Measurements from ENCODE around the gene FRY.
"Not testable (repeated sequence)": the region's sequence is repeated elsewhere in the genome, so short reads cannot be mapped to it uniquely, and the experiment has no call there.

The FRY gene

DNA sequence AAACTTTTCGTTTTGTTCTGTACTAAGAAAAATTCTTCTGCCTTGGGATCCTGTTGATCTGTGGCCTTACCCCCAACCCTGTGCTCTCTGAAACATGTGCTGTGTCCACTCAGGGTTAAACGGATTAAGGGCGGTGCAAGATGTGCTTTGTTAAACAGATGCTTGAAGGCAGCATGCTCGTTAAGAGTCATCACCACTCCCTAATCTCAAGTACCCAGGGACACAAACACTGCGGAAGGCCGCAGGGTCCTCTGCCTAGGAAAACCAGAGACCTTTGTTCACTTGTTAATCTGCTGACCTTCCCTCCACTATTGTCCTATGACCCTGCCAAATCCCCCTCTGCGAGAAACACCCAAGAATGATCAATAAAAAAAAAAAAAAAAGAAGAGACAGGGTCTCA, 30.8 kb upstream of the FRY start:
- not testable (repeated sequence) for H3K9me3 ChIP-seq (ENCODE audit: low read length); H3K4me3 ChIP-seq (ENCODE audit: low read depth in 1 of 2, low read length in 2 of 2); H3K36me3 ChIP-seq (ENCODE audit: insufficient read depth, low read length); H3K27ac ChIP-seq (ENCODE audit: low read depth, low read length); H3K9ac ChIP-seq (ENCODE audit: low read length); H3K27me3 ChIP-seq (ENCODE audit: control insufficient read depth in 1 of 2, insufficient read depth in 2 of 2, low read length in 2 of 2); H3K4me1 ChIP-seq (ENCODE audit: insufficient read depth, low read length)

DNA sequence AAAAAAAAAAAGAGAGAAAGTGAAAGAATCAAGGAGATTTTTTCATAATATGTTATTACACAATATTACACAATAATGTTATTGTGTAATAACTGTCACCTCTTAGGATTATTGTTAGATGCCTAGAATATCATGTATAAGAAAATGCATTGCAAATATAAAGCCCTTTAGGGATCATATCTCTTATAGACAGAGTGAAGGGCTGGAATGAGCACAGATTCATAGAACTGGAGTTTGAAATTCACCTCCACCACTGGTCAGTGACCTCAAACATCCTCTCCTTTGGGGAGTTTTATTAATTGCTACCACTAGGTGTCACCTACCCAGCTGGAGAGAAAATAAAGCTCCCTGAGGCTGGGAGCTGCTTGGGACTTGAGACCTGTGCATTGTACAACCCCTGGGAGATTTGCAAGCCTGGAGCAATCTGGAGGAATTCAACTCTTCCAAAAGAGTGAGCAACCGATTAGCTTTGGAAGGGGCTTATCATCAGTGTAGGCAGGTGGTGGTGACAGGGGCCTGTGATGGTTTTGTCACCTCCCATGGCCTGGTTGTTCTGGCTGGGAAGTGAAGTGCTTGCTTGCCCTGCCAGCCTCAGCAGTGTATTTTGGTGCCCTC, 30.3 kb upstream of the FRY start:
- no peaks in the 10 kb centered on the region for H3K36me3 ChIP-seq (ENCODE audit: insufficient read depth, low read length)
- no peaks in the 10 kb centered on the region for H3K9me3 ChIP-seq (ENCODE audit: low read length)
- no peaks in the 10 kb centered on the region for H3K27me3 ChIP-seq (ENCODE audit: control insufficient read depth in 1 of 2, insufficient read depth in 2 of 2, low read length in 2 of 2)
- no peak overlapping the region for H3K27ac ChIP-seq (ENCODE audit: low read depth, low read length)
- H3K4me1 ChIP-seq (ENCODE audit: insufficient read depth, low read length) = no peaks in the 10 kb centered on the region
- no peak overlapping the region for H3K9ac ChIP-seq (ENCODE audit: low read length)
- no peak overlapping the region for H3K4me3 ChIP-seq (ENCODE audit: low read depth in 1 of 2, low read length in 2 of 2)

DNA sequence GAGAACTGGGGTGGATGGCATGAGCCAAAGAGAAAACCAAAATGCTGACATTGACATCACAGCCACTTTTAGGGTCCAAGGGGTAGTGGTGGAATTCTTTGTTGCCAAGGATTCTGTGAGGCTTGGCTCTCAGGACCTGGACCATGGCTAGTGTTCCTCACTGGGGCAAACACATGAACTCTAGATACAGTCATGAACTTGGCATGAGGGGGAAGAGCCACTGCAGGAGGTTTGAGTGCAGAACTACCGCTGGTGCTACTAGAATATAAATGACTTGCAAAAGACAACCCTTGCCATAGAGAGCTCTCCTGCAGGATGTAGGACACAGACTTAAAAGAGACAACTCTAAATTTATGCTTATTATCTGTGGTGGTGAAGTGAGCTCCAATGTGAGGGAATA, 29.8 kb upstream of the FRY start:
- H3K4me1 ChIP-seq (ENCODE audit: insufficient read depth, low read length) = no peaks in the 10 kb centered on the region
- H3K4me3 ChIP-seq (ENCODE audit: low read depth in 1 of 2, low read length in 2 of 2) = no peak overlapping the region
- H3K9ac ChIP-seq (ENCODE audit: low read length) = no peak overlapping the region
- no peaks in the 10 kb centered on the region for H3K9me3 ChIP-seq (ENCODE audit: low read length)
- H3K27me3 ChIP-seq (ENCODE audit: control insufficient read depth in 1 of 2, insufficient read depth in 2 of 2, low read length in 2 of 2) = no peaks in the 10 kb centered on the region
- H3K36me3 ChIP-seq (ENCODE audit: insufficient read depth, low read length) = no peaks in the 10 kb centered on the region
- no peak overlapping the region for H3K27ac ChIP-seq (ENCODE audit: low read depth, low read length)

DNA sequence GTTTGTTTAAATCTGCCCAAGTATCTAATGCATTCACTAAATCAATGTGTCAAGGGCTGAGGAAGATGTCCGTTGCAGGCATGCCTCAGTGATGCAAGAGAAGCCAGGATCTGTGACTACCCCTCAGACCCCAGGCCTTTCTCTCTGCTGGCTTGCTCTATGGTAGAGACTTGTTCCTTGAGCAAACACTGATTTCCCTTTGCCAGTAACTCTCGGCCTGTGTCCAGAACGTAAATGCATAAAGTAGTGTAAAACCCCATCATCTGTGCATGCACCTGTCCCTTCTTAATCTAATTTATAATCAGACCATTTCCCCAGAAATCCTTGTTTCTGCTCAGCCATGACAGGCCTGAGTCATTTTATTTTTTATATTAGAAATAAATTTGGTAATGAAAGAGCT, 28.7 kb upstream of the FRY start:
- H3K9me3 ChIP-seq (ENCODE audit: low read length) = no peaks in the 10 kb centered on the region
- H3K27me3 ChIP-seq (ENCODE audit: control insufficient read depth in 1 of 2, insufficient read depth in 2 of 2, low read length in 2 of 2) = no peaks in the 10 kb centered on the region
- H3K4me1 ChIP-seq (ENCODE audit: insufficient read depth, low read length) = no peaks in the 10 kb centered on the region

DNA sequence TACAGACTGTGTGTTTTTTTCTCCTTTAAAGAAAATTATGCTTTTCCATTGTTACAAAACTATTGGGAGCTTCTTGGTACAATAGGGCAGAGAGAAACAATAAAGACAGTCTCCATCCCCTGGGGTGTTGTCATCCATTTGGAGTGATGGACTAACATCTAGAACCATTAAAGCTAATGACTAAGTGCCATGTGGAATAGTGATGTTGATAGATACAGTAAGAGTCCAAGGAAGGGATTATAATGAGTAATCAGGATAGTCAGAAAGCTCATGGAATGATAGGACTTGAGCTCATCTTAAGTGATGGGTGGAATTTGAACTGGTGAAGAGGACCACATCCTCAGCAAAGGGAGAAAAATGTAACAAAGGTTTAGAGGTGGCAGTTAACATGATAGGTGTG, 24.1 kb upstream of the FRY start:
- Histone ChIP-seq H3K4me3 (ENCODE audit: low read depth in 1 of 2, low read length in 2 of 2) (no peak overlapping the region), H3K36me3 (ENCODE audit: insufficient read depth, low read length) (no peaks in the 10 kb centered on the region), H3K4me1 (ENCODE audit: insufficient read depth, low read length) (peaks cover 7% of the 10 kb centered on the region), H3K9ac (ENCODE audit: low read length) (no peak overlapping the region), H3K27me3 (ENCODE audit: control insufficient read depth in 1 of 2, insufficient read depth in 2 of 2, low read length in 2 of 2) (no peaks in the 10 kb centered on the region), H3K9me3 (ENCODE audit: low read length) (no peaks in the 10 kb centered on the region), H3K27ac (ENCODE audit: low read depth, low read length) (no peak overlapping the region)

More for the DNA sequence above, 28.7 kb upstream of the FRY start:
- Histone ChIP-seq H3K36me3 (ENCODE audit: insufficient read depth, low read length) (no peaks in the 10 kb centered on the region), H3K27ac (ENCODE audit: low read depth, low read length) (no peak overlapping the region), H3K9ac (ENCODE audit: low read length) (no peak overlapping the region), H3K4me3 (ENCODE audit: low read depth in 1 of 2, low read length in 2 of 2) (no peak overlapping the region)

DNA sequence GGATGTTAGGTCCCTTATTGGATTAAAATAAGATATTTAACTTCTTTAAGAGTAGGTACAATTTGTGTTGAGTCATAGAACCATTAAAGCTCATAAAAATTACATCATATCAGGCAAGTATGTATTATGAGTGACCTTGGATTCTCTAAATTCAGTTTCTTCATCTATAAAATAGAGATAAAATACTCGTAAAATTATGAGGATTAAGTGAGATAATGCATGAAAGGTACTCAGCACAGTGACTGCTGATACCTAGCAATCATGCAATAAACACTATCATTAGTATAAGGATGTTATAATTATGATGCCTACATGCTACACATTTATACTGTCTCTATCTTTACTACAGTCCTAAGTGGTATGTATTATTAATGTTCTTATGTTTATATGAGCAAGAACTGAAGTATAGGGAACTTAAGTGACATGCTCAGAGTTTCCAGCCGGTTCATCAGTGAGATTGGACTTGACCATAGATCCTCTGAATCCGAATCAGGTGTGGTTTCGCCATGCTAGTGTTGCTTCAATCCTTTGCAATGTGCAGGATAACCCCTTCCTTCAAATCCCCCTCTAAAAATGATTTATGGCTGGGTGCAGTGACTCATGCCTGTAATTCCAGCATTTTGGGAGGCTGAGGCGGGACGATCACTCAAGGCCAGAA, 22.9 kb upstream of the FRY start:
- H3K36me3 ChIP-seq (ENCODE audit: insufficient read depth, low read length) = no peaks in the 10 kb centered on the region
- H3K27ac ChIP-seq (ENCODE audit: low read depth, low read length) = no peak overlapping the region
- H3K4me3 ChIP-seq (ENCODE audit: low read depth in 1 of 2, low read length in 2 of 2) = no peak overlapping the region
- peaks cover 7% of the 10 kb centered on the region for H3K4me1 ChIP-seq (ENCODE audit: insufficient read depth, low read length)
- no peak overlapping the region for H3K9ac ChIP-seq (ENCODE audit: low read length)
- H3K27me3 ChIP-seq (ENCODE audit: control insufficient read depth in 1 of 2, insufficient read depth in 2 of 2, low read length in 2 of 2) = no peaks in the 10 kb centered on the region
- no peaks in the 10 kb centered on the region for H3K9me3 ChIP-seq (ENCODE audit: low read length)

DNA sequence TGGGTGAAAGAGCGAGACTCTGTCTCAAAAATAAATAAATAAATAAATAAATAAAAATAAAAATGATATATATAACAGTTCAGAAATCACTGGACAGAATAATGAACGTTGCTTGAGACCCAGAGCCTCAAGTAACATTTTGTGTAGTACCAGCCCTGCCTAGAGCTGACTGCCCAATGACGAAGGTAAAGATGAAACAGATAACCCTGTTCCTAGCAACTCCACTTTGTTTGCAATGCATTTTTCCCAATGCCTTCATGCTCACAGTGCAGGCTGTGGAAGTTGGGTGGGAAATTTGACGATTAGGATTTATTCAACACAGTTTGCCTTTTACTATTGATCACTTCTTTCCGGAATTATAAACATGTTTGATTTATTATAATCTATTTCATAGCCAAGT, 22.2 kb upstream of the FRY start:
- no peak overlapping the region for H3K9ac ChIP-seq (ENCODE audit: low read length)
- H3K9me3 ChIP-seq (ENCODE audit: low read length) = no peaks in the 10 kb centered on the region
- H3K36me3 ChIP-seq (ENCODE audit: insufficient read depth, low read length) = no peaks in the 10 kb centered on the region
- H3K4me1 ChIP-seq (ENCODE audit: insufficient read depth, low read length) = peaks cover 7% of the 10 kb centered on the region
- H3K27ac ChIP-seq (ENCODE audit: low read depth, low read length) = no peak overlapping the region
- H3K27me3 ChIP-seq (ENCODE audit: control insufficient read depth in 1 of 2, insufficient read depth in 2 of 2, low read length in 2 of 2) = no peaks in the 10 kb centered on the region
- no peak overlapping the region for H3K4me3 ChIP-seq (ENCODE audit: low read depth in 1 of 2, low read length in 2 of 2)

DNA sequence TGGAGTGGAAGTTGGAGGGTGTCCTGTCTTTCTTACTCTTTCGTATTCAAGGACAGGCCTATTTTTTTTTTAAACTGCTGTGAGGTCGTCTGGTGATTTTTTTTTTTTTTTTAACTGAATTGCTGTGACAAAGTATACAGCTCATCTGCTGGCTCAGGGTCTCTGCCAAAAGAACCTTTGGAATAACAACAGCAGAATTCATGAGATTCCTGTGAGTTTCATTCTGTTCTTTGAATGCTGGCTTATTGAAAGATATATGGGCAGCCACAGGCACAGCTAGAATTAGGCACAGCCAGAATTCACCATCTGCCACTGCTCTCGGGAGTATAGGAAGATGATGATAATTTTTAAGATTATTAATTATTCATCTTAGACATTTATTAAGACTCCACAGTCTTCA, 21.4 kb upstream of the FRY start:
- Histone ChIP-seq H3K27ac (ENCODE audit: low read depth, low read length) (no peak overlapping the region), H3K9me3 (ENCODE audit: low read length) (no peaks in the 10 kb centered on the region), H3K9ac (ENCODE audit: low read length) (no peak overlapping the region), H3K36me3 (ENCODE audit: insufficient read depth, low read length) (no peaks in the 10 kb centered on the region), H3K4me3 (ENCODE audit: low read depth in 1 of 2, low read length in 2 of 2) (peak overlapping the region in 1 of 2 donors; percentile 7), H3K4me1 (ENCODE audit: insufficient read depth, low read length) (peaks cover 7% of the 10 kb centered on the region), H3K27me3 (ENCODE audit: control insufficient read depth in 1 of 2, insufficient read depth in 2 of 2, low read length in 2 of 2) (no peaks in the 10 kb centered on the region)

DNA sequence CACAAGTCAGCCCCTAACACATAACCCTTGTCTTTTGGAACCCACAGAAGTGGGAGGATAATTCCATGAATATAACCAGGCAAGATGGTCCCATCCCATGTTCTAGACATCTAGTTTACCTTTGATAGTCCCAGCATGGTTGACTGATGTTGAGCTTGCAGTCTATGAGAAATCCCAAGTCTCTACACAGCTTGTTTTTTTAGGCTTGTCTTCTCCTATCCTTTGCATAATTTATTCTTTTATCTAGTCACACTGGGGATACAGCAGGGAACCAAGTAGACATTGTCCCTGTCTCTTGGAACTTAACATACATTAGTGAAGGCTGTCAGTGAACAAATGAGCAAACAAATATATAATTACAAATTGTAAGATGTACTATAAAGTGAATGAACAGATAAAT, 19.6 kb upstream of the FRY start:
- no peaks in the 10 kb centered on the region for H3K36me3 ChIP-seq (ENCODE audit: insufficient read depth, low read length)
- H3K27ac ChIP-seq (ENCODE audit: low read depth, low read length) = no peak overlapping the region
- no peak overlapping the region for H3K9ac ChIP-seq (ENCODE audit: low read length)
- no peaks in the 10 kb centered on the region for H3K9me3 ChIP-seq (ENCODE audit: low read length)
- H3K4me1 ChIP-seq (ENCODE audit: insufficient read depth, low read length) = peaks cover 7% of the 10 kb centered on the region
- no peak overlapping the region for H3K4me3 ChIP-seq (ENCODE audit: low read depth in 1 of 2, low read length in 2 of 2)
- H3K27me3 ChIP-seq (ENCODE audit: control insufficient read depth in 1 of 2, insufficient read depth in 2 of 2, low read length in 2 of 2) = no peaks in the 10 kb centered on the region

DNA sequence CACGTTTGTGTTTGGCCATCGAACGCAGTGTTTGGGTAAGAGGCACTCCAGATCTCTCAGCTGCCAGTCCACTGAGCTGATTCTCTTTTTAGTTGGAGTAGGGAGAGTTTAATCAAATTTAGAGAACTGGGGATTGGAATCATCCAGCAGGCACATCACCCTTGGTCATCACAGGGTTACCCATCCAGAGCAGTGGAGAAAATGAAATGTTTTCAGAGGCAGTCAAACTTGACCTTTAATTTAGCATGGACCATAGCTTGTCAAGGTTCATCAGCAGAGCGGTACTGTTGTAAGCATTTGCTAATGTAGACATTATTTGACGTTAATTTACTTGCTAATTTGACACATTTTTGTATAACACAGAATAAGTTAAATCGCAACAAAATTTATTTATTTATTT, 18.4 kb upstream of the FRY start:
- Histone ChIP-seq H3K4me1 (ENCODE audit: insufficient read depth, low read length) (peaks cover 7% of the 10 kb centered on the region), H3K9ac (ENCODE audit: low read length) (no peak overlapping the region), H3K27ac (ENCODE audit: low read depth, low read length) (no peak overlapping the region), H3K4me3 (ENCODE audit: low read depth in 1 of 2, low read length in 2 of 2) (no peak overlapping the region), H3K27me3 (ENCODE audit: control insufficient read depth in 1 of 2, insufficient read depth in 2 of 2, low read length in 2 of 2) (no peaks in the 10 kb centered on the region), H3K36me3 (ENCODE audit: insufficient read depth, low read length) (no peaks in the 10 kb centered on the region), H3K9me3 (ENCODE audit: low read length) (no peaks in the 10 kb centered on the region)

DNA sequence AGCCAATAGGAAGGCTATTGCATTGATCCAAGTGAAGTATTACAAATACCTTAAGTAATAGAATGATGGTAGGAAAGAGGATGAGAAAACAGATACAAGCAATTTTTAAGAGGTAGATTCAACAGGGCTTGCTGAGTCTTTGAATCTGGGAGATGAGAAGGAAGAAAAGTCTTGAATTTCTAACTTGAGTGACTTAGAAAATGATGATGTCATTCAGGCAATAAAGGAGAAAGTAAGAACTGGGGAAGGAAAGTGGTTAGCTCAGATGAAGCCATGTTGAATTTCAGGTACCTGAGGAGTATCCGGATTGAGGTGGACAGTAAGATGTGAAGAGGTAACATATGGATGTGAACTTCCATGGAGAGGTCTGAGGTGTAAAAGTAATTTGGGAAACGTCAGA, 15.5 kb upstream of the FRY start:
- Histone ChIP-seq H3K36me3 (ENCODE audit: insufficient read depth, low read length) (no peaks in the 10 kb centered on the region), H3K9me3 (ENCODE audit: low read length) (no peaks in the 10 kb centered on the region), H3K4me3 (ENCODE audit: low read depth in 1 of 2, low read length in 2 of 2) (no peak overlapping the region), H3K27ac (ENCODE audit: low read depth, low read length) (no peak overlapping the region), H3K27me3 (ENCODE audit: control insufficient read depth in 1 of 2, insufficient read depth in 2 of 2, low read length in 2 of 2) (no peaks in the 10 kb centered on the region), H3K9ac (ENCODE audit: low read length) (no peak overlapping the region), H3K4me1 (ENCODE audit: insufficient read depth, low read length) (no peaks in the 10 kb centered on the region)

DNA sequence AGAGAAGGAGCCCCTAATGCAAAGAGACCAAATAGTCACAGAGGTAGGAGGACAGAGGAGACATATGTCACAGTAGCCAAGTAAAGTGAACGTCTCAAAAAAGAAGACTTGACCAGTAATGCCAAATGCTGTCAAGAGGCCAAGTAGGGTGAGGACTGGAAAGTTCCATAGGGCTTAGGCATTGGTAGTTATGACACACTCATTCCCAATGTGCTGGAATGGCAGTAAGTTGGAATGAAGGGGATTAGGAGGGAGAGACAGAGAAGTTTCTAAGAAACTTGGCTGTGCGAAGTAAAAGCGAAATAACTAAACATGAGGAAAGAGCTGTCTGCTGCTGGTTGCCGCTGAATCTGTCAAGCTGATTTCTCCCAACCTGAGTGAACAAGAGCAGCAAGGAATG, 14.9 kb upstream of the FRY start:
- no peaks in the 10 kb centered on the region for H3K4me1 ChIP-seq (ENCODE audit: insufficient read depth, low read length)
- no peak overlapping the region for H3K4me3 ChIP-seq (ENCODE audit: low read depth in 1 of 2, low read length in 2 of 2)
- H3K9ac ChIP-seq (ENCODE audit: low read length) = no peak overlapping the region
- H3K9me3 ChIP-seq (ENCODE audit: low read length) = no peaks in the 10 kb centered on the region
- H3K27ac ChIP-seq (ENCODE audit: low read depth, low read length) = no peak overlapping the region
- no peaks in the 10 kb centered on the region for H3K27me3 ChIP-seq (ENCODE audit: control insufficient read depth in 1 of 2, insufficient read depth in 2 of 2, low read length in 2 of 2)
- no peaks in the 10 kb centered on the region for H3K36me3 ChIP-seq (ENCODE audit: insufficient read depth, low read length)
